ENCODE data around the gene TSPAN4.

The TSPAN4 gene

DNA sequence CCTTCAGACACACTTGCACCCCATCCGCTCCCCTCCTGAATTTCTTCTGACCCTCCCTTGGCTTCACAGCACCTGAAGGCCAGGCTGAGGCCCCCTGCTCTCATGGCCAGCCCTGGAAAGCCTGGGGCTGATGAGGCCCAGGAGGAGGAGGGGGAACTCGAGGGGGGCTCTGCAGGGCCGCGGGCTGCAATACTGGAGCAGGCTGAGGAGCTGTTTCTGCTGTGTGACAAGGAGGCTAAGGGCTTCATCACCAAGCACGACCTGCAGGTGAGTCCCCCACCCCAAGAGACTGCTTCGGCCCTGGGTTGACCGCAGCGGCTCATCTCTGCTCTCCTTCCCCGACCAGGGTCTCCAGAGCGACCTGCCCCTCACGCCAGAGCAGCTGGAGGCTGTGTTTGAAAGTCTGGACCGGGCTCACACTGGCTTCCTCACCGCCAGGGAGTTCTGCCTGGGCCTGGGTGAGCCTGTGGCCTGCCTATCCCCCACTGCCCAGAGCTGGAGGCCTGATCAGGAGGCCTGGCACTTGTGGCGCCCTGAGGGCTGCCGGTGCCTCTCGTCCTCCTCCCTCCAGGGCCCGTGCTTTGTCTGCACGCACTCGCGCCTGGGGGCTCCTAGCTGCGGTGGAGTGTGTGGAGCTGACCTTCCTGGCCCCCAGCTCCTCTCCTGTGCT lies 14.0 kb upstream of the TSPAN4 start:
- CTCF ChIA-PET, result interaction anchor here (1.0 to 1.4 kb wide), 3 partner anchors 12 to 70 kb away, joined by 3 to 4 read pairs (median 4); no protein-coding TSS in a partner anchor
- TF ChIP-seq, protein P1, sequence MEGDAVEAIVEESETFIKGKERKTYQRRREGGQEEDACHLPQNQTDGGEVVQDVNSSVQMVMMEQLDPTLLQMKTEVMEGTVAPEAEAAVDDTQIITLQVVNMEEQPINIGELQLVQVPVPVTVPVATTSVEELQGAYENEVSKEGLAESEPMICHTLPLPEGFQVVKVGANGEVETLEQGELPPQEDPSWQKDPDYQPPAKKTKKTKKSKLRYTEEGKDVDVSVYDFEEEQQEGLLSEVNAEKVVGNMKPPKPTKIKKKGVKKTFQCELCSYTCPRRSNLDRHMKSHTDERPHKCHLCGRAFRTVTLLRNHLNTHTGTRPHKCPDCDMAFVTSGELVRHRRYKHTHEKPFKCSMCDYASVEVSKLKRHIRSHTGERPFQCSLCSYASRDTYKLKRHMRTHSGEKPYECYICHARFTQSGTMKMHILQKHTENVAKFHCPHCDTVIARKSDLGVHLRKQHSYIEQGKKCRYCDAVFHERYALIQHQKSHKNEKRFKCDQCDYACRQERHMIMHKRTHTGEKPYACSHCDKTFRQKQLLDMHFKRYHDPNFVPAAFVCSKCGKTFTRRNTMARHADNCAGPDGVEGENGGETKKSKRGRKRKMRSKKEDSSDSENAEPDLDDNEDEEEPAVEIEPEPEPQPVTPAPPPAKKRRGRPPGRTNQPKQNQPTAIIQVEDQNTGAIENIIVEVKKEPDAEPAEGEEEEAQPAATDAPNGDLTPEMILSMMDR (IDR thresholded peaks at IDR 0.05; ENCODE audit: insufficient read depth, low read length, missing control alignments), result no peak

DNA sequence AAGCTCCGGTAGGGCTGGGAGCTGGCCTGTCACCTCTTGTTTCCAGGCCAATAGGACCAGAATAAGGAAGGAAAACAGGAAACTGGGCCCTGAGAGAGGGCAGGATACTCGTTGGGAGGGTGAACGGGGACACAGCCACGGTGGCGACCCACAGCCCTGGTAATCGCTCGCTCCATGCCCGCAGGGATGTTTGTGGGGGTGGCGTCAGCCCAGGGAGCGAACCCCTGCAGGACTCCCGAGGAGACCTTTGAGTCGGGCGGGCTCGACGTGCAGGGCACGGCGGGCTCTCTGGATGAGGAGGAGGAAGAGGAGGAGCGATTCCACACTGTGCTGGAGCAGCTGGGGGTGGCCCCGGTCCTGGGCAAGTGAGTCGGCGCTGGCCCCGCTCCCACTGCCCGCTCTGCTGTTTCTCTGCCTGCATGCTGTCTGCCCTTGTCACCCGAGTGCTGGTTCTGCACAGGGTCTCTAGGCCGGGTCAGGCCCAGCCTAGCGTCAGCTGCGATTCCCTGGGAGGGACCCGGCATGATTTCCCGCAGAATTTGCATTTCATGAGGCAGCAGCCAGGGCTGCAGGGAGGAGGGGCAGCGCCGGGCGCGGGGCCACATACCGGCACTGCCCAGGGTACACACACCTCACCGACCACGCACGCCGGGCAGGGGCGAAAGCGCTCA lies 13.3 kb upstream of the TSPAN4 start:
- POLR2A ChIA-PET, result interaction anchor here (1.0 to 8.7 kb wide), 4 partner anchors 10 to 20 kb away, joined by 3 to 109 read pairs (median 50); partner anchors contain the start of genes PNPLA2, POLR2L, RPLP2 and TSPAN4
- peak overlapping the region; percentile 33 for H3K4me3 ChIP-seq (ENCODE audit: low read depth, low read length)

More for the DNA sequence above, 14.0 kb upstream of the TSPAN4 start:
- no peak overlapping the region for H3K4me3 ChIP-seq (ENCODE audit: low read depth, low read length)
- POLR2A ChIA-PET, result interaction anchor here (1.0 to 8.7 kb wide), 3 partner anchors 9 to 19 kb away, joined by 4 to 109 read pairs (median 96); partner anchors contain the start of genes PNPLA2, POLR2L, RPLP2 and TSPAN4
- DNase-seq (ENCODE audit: low read depth, low spot score), result no peak

DNA sequence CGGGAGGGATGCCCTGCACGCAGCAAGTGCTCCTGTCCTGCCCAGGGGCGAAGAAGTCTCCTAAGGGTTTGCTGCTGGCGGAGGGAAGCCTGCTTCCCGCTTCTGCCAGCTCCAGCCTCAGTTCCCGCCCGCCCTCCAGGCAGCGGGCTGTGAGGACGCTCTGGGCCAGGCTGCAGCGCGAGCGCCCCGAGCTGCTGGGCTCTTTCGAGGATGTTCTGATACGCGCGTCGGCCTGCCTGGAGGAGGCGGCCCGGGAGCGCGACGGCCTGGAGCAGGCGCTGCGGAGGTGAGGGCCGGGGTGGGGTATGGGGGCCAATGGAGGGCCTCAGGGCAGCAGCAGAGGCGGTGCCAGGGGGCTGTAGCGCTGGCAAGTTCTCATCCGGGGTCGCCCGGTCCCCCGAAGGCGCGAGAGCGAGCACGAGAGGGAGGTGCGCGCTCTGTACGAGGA lies 12.8 kb upstream of the TSPAN4 start:
- peak overlapping the region; percentile 33 for H3K4me3 ChIP-seq (ENCODE audit: low read depth, low read length)
- ChIA-PET POLR2A (interaction anchor here (1.0 to 8.7 kb wide), 5 partner anchors 10 to 19 kb away, joined by 3 to 109 read pairs (median 3); partner anchors contain the start of genes PNPLA2, POLR2L and TSPAN4), CTCF (interaction anchor here (1.3 kb wide), 1 partner anchor 18 kb away, joined by 4 read pairs; no protein-coding TSS in a partner anchor)
- TF ChIP-seq, protein P1 (IDR thresholded peaks at IDR 0.05; ENCODE audit: insufficient read depth, low read length, missing control alignments), result no peak
- DNase-seq (ENCODE audit: low read depth, low spot score), result no peak

More for the DNA sequence above, 13.3 kb upstream of the TSPAN4 start:
- CTCF ChIA-PET, result interaction anchor here (1.0 to 1.3 kb wide), 2 partner anchors 18 to 69 kb away, joined by 3 to 4 read pairs; no protein-coding TSS in a partner anchor
- no peak for DNase-seq (ENCODE audit: low read depth, low spot score)
- TF ChIP-seq, protein P1 (IDR thresholded peaks at IDR 0.05; ENCODE audit: insufficient read depth, low read length, missing control alignments), result no peak

DNA sequence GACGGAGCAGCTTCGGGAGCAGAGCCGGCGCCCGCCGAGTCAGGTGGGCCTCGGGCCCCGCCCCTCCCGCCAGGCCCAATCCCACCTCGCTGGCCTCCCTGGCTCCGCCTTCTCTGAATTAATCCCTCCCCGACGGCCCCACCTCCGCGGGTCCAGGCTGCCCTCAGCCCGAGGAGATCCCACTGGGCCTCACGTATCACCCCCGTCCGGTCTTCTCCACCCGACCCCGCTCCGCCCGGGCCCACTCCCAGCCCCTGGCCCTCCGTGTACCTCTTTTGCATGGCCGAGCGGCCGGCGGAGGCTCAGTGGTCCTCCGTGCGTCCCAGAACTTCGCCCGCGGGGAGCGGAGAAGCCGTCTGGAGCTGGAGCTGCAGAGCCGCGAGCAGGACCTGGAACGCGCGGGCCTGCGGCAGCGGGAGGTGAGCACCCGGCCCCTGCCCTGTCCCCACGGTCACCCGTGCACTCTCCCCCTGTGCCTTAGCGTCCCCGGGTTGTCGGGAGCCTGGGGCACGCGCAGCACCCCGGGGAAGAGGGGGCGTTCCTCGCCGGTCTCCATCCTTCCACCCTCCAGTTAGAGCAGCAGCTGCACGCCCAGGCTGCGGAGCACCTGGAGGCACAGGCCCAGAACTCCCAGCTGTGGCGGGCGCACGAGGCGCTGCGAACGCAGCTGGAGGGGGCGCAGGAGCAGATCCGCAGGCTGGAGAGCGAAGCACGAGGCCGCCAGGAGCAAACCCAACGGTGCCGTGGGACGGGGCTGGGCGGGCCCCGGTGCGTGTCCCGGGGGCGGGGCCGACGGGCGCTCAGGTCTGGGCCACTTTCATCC lies 12.1 kb upstream of the TSPAN4 start:
- no peak for DNase-seq (ENCODE audit: low read depth, low spot score)
- ChIA-PET POLR2A (interaction anchor here (1.0 to 8.7 kb wide), 5 partner anchors 10 to 20 kb away, joined by 3 to 109 read pairs (median 3); partner anchors contain the start of genes PNPLA2, POLR2L and TSPAN4), CTCF (interaction anchor here (1.2 to 1.3 kb wide), 2 partner anchors 9 to 94 kb away, joined by 3 to 7 read pairs; no protein-coding TSS in a partner anchor)
- H3K4me3 ChIP-seq (ENCODE audit: low read depth, low read length), result peak overlapping the region; percentile 43
- TF ChIP-seq, protein P1 (IDR thresholded peaks at IDR 0.05; ENCODE audit: insufficient read depth, low read length, missing control alignments), result no peak

DNA sequence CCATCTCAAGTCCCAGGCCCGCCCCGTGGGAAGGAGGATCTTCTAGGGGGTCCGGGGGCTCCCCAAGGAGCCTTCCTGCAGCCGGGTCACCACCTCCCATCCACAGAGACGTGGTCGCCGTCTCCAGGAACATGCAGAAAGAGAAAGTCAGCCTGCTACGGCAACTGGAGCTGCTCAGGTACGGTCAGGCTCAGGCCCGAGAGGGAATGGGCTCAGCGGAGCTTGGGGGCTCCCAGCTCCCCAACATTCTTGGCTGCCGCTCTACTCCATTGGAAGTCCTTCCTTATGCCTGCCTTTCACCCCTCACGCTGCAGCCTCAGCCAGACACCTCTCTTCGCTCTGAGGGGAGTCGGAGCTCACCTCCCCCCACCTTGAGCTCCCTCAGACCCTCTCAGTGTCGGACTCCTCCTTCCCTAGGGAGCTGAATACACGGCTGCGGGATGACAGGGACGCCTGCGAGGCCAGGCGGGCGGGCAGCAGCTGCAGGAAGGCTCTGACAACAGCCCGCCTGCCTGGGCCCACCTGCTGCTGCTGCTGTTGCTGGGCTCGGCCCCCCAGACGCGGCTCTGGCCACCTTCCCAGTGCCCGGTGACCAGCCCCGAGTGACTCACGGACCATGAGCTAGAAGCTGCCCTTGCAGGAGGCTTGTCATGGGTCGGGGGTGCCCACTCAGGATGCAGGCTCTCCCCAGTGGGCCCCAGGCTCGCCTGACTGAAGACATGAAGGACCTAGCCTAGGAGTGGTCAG lies 11.4 kb upstream of the TSPAN4 start:
- DNase-seq (ENCODE audit: low read depth, low spot score), result no peak
- POLR2A ChIA-PET, result interaction anchor here (1.0 to 8.7 kb wide), 4 partner anchors 9 to 19 kb away, joined by 3 to 109 read pairs (median 50); partner anchors contain the start of genes PNPLA2, POLR2L and TSPAN4
- CTCF ChIA-PET, result interaction anchor here (1.2 to 1.3 kb wide), 3 partner anchors 9 to 94 kb away, joined by 3 to 7 read pairs (median 6); no protein-coding TSS in a partner anchor

More for the DNA sequence above, 11.4 kb upstream of the TSPAN4 start:
- peak overlapping the region; percentile 30 for H3K4me3 ChIP-seq (ENCODE audit: low read depth, low read length)
- TF ChIP-seq, protein P1 (IDR thresholded peaks at IDR 0.05; ENCODE audit: insufficient read depth, low read length, missing control alignments), result no peak

Measured in AG04449 (cell line).